Mucosa of rectum (tissue), 2 donors: ENCODE data around the gene ELF1.

Source experiments
- H3K27ac ChIP-seq, 2 donors: one replicate each; pipeline ENCODE4 v1.7.0; 2013; ENCODE audit warnings: inconsistent platforms in 2 of 2, low read depth in 2 of 2, low read length in 2 of 2
- H3K27me3 ChIP-seq, 2 donors: one replicate each; pipeline ENCODE4 v1.7.0; 2013; ENCODE audit warnings: low read length in 2 of 2; ENCODE audit not compliant: control insufficient read depth in 2 of 2, insufficient read depth in 2 of 2
- H3K36me3 ChIP-seq, 2 donors: one replicate each; pipeline ENCODE4 v1.7.0; 2013; ENCODE audit warnings: low read length in 2 of 2; ENCODE audit not compliant: control insufficient read depth in 2 of 2, insufficient read depth in 2 of 2
- H3K4me1 ChIP-seq, 2 donors: one replicate each; pipeline ENCODE4 v1.7.0; 2013; ENCODE audit warnings: low read length in 2 of 2, mild to moderate bottlenecking in 1 of 2; ENCODE audit not compliant: control insufficient read depth in 2 of 2, insufficient read depth in 2 of 2
- H3K4me3 ChIP-seq, 2 donors: one replicate each; pipeline ENCODE4 v1.7.0; 2013; ENCODE audit warnings: low read length in 2 of 2
- H3K9ac ChIP-seq, 2 donors: one replicate each; pipeline ENCODE4 v1.7.0; 2013; ENCODE audit warnings: low read length in 2 of 2, low read depth in 1 of 2, mild to moderate bottlenecking in 1 of 2
- H3K9me3 ChIP-seq, 2 donors: one replicate each; pipeline ENCODE4 v1.7.0; 2013; ENCODE audit warnings: low read length in 2 of 2; ENCODE audit not compliant: control insufficient read depth in 2 of 2
- donor health status: healthy.
- donor health status: Normal muscosa, but diverticular disease.

ELF1 gene

DNA sequence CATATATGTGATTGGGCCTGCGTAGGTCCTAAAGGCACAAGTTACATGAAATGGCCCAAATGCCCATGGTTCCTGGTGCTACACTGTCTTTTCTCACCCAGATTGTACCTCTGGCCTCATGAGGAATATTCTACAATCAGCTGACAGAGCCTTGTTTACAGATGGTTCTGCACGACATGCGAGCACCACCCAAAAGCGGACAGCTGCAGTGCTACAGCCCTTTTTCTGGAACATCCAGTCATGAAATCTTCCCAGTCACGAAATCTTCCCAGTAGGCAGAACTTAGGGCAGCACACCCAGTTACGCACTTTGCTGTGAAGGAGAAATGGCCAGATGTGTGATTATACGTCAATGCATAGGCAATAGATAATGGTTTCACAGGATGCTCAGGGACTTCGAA is 7.7 kb upstream of the ELF1 start:
- Histone ChIP-seq H3K27ac (no peak overlapping the region), H3K36me3 (peaks cover 0 to 2% of the 10 kb centered on the region in 2 donors), H3K27me3 (no peaks in the 10 kb centered on the region), H3K9ac (no peak overlapping the region), H3K9me3 (no peaks in the 10 kb centered on the region), H3K4me1 (peaks cover 0 to 7% of the 10 kb centered on the region in 2 donors), H3K4me3 (no peak overlapping the region)

DNA sequence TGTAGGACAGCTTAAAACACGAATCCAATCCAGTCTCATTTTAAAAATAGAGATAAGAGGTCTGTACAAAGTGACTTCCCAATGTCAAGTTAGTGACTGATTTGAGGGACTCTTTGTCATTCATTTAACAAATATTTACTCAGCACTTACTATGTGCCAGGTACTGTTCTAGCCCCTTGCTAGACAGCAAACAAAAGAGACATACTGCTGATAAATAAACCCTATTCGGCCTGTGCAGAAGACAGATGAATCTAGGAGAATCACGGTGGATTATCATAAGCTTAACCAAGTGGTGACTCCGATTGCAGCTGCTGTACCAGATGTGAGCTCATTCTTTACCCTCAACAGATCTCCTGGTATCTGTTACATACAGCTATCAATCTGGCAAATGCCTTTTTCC is 6.4 kb upstream of the ELF1 start:
- Histone ChIP-seq H3K27ac (no peak overlapping the region), H3K4me3 (no peak overlapping the region), H3K27me3 (no peaks in the 10 kb centered on the region), H3K36me3 (peaks cover 0 to 2% of the 10 kb centered on the region in 2 donors), H3K9ac (no peak overlapping the region), H3K9me3 (no peaks in the 10 kb centered on the region), H3K4me1 (peaks cover 0 to 15% of the 10 kb centered on the region in 2 donors)

DNA sequence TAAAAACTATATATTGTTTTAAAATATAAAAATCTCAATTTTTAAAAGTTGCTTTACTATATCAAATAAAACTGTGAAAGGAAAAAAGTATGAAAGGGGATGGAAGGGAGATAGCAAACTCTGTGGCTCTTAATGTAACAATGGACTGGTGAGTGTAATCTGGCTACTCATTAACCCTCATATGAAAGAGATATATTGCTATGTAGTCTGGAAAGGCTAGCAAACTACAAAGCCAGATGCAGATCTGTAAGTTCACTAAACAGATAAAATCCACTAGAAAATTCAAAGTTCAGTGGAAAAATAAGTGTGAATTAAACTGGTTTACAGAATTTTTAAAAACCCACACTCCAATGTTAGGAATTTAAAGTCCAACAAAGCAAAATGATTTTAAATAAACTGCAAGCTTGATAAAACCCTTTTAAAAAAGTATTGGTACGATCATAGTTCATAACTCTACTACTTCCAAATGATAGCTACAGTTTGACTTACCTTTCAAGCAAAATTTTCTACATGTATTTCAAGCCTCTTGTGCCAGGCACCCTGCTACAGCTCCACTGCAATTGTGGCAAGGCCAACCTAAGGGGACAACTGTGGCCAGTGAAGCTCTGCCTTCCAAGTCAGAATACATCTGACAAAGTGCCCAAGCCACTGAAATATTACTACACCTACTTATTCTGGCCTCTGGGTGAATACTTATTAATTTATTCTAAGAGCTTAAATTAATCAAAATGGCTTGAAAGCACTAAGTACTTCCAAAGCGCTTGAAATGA is 647 bp upstream of the ELF1 start:
- H3K36me3 ChIP-seq: no peaks in the 10 kb centered on the region
- peaks cover 0 to 24% of the 10 kb centered on the region in 2 donors for H3K4me1 ChIP-seq
- H3K9me3 ChIP-seq: no peaks in the 10 kb centered on the region
- no peaks in the 10 kb centered on the region for H3K27me3 ChIP-seq
- H3K4me3 ChIP-seq: peak overlapping the region; percentile 65 to 87
- peak overlapping the region; percentile 93 for H3K27ac ChIP-seq
- peak overlapping the region; percentile 64 to 68 for H3K9ac ChIP-seq

DNA sequence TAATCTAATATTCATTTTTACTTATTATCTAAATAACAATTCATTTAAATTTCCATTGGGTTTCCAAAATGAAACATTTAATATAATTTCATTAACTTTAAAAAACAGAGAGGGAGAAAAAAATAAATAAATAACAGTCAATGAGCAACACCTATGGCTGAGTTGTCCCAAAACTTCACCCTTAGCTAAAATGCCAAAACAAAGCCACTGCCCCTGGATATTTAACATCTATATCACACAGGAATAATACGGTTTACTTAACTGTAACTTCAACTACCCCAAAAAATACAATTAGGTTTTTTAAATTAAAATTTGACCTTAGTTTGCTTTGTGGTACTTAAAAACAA is 541 bp downstream of the ELF1 start:
- Histone ChIP-seq H3K9me3 (no peaks in the 10 kb centered on the region), H3K27me3 (no peaks in the 10 kb centered on the region), H3K27ac (peak overlapping the region; percentile 93), H3K9ac (peak overlapping the region; percentile 64 to 77), H3K36me3 (no peaks in the 10 kb centered on the region), H3K4me1 (peaks cover 0 to 26% of the 10 kb centered on the region in 2 donors), H3K4me3 (peak overlapping the region; percentile 65 to 87)

DNA sequence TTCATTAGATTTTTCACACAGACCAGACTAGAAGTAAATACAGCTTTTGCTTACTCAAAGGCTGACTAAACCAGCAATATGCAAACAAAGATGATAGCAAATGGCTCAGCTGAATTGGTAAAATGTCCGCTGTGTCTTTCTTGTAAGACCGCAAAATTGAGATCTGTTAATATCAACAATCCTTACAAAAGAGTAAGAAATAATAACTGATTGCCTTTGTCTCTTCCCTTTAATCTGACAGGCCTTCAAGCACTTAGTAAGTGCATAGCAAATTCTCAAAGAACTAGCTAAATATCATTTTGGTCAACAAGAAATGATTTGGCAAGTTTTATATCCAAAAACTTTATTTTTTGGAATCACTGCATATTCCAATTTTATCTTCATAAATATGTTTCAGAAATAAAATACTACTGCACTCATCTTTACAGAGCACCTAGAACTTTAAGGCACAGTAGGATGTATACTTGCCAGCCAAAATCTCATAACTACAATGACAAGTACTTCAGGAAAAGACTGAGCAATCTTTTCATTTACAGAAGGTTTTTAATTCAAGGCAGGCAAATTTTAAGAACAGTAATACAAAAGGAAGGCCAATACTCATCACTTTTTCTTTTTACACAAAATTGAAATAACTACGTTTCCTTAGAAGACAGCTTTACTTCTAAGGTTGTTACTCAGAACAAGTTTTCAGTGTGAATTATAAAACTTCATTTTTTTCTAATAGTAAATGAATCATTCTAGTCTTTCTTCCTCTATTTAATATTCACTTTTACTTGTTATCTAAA is 1.1 kb downstream of the ELF1 start:
- Histone ChIP-seq H3K9me3 (no peaks in the 10 kb centered on the region), H3K36me3 (no peaks in the 10 kb centered on the region), H3K27ac (peak overlapping the region; percentile 72 to 93), H3K27me3 (no peaks in the 10 kb centered on the region), H3K9ac (peak overlapping the region; percentile 64 to 77), H3K4me3 (peak overlapping the region; percentile 65 to 87), H3K4me1 (peaks cover 0 to 28% of the 10 kb centered on the region in 2 donors)

DNA sequence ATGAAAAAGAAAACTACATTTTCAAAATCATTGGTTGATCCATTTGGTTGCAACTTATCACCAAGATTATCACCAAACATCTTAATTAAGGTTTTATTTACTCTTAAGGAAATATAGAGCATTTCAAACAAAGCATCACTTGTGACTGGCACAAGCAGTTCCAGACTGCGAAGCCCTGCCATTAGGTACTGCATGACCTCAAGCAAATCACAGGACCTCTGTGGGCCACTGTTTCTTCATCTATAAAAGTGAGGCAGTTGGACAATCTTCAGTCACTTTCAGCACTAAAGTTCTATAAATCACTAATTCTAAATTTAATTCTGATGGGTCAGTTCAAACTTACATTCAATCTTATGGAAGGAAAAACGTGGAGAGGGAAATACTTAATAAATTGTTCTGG is 2.0 kb downstream of the ELF1 start:
- H3K9ac ChIP-seq: peak overlapping the region; percentile 61 to 64
- H3K27me3 ChIP-seq: no peaks in the 10 kb centered on the region
- H3K36me3 ChIP-seq: no peaks in the 10 kb centered on the region
- H3K4me1 ChIP-seq: peaks cover 3 to 29% of the 10 kb centered on the region in 2 donors
- peak overlapping the region; percentile 72 to 93 for H3K27ac ChIP-seq
- H3K9me3 ChIP-seq: no peaks in the 10 kb centered on the region
- H3K4me3 ChIP-seq: peak overlapping the region; percentile 65 to 87

DNA sequence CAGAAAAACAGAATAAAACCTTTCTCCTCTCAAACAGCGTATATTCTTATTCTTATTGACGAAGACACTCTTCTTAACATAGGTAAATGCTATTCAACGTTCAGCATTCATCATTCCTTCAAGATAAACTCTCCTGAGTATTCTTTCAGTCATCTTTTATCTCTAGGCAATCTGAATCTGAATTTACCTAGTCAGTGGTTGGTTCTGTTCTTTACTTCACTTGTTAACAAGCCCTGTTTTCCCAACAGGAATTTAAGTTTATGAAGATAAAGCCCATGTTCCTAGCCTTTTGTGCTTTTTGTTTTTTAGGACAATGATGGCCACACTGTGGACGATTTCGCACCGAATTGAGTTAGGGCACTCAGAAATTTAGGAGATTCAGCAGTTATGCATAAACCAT is 3.2 kb downstream of the ELF1 start:
- H3K9ac ChIP-seq: no peak overlapping the region
- no peaks in the 10 kb centered on the region for H3K36me3 ChIP-seq
- peaks cover 6 to 34% of the 10 kb centered on the region in 2 donors for H3K4me1 ChIP-seq
- no peaks in the 10 kb centered on the region for H3K27me3 ChIP-seq
- no peaks in the 10 kb centered on the region for H3K9me3 ChIP-seq
- peak overlapping the region in 1 of 2 donors; percentile 51 for H3K4me3 ChIP-seq
- H3K27ac ChIP-seq: no peak overlapping the region

- H3K27me3 ChIP-seq: no peaks in the 10 kb centered on the region
- H3K4me1 ChIP-seq: peaks cover 6 to 29% of the 10 kb centered on the region in 2 donors
- H3K36me3 ChIP-seq: no peaks in the 10 kb centered on the region
Observed at GRCh38 chr13:41013835-41014234, 5.3 kb downstream of the ELF1 start.

GRCh38 chr13:41012536-41012935 is 6.6 kb downstream of the ELF1 start:
- peaks cover 17 to 37% of the 10 kb centered on the region in 2 donors for H3K4me1 ChIP-seq
- no peaks in the 10 kb centered on the region for H3K36me3 ChIP-seq
- H3K27me3 ChIP-seq: no peaks in the 10 kb centered on the region
- H3K4me3 ChIP-seq: no peak overlapping the region
- H3K9ac ChIP-seq: no peak overlapping the region
- H3K27ac ChIP-seq: no peak overlapping the region
- no peaks in the 10 kb centered on the region for H3K9me3 ChIP-seq

More at GRCh38 chr13:41013835-41014234, 5.3 kb downstream of the ELF1 start:
- Histone ChIP-seq H3K4me3 (no peak overlapping the region), H3K27ac (no peak overlapping the region), H3K9ac (no peak overlapping the region), H3K9me3 (no peaks in the 10 kb centered on the region)

DNA sequence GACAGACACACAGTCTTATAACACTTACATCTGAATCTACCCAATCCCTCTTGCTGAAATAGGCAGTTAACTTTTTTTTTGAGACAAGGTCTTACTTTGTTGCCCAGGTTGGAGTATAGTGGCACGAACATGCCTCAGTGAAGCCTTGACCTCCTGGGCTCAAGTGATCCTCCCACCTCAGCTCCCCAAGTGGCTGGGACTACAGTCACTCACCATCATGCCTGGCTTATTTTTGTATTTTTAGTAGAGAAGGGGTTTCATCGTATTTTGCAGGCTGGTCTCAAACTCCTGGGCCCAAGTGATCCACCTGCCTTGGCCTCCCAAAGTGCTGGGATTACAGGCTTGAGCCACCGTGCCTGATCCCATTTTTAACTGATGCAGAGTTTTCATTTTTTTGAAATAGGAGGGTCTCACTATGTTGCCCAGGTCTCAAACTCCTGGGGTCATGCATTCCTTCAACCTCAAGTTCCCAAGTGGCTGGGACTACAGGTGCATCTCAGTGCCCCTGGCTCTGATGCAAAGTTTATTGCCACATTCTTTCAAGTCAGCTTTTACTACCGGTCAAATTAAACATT is 7.6 kb downstream of the ELF1 start:
- no peaks in the 10 kb centered on the region for H3K9me3 ChIP-seq
- no peak overlapping the region for H3K9ac ChIP-seq
- H3K4me1 ChIP-seq: peaks cover 23 to 47% of the 10 kb centered on the region in 2 donors
- H3K4me3 ChIP-seq: no peak overlapping the region
- no peaks in the 10 kb centered on the region for H3K27me3 ChIP-seq
- H3K36me3 ChIP-seq: no peaks in the 10 kb centered on the region
- H3K27ac ChIP-seq: no peak overlapping the region
